Thyroid gland (tissue), 4 donors: Measurements from ENCODE around the gene UPF1.
A peak's percentile ranks its signal among the peaks of the same experiment; 100 is the strongest.

Experiments
- CTCF ChIP-seq, 6 experiments: fragments of 200-600 bp in 3 of 6; fragments of 450-650 bp in 3 of 6; sonication (generic) in 3 of 6; IDR thresholded peaks; one replicate each; pipeline ENCODE4 v1.5.1; 2016 to 2019; ENCODE audit warnings: antibody characterized with exemption in 6 of 6, mild to moderate bottlenecking in 2 of 6, inconsistent platforms in 1 of 6, moderate library complexity in 1 of 6
- POLR2A ChIP-seq, 2 donors: fragments of 450-650 bp; IDR thresholded peaks; one replicate each; pipeline ENCODE4 v1.6.1; 2017; ENCODE audit warnings: antibody characterized with exemption in 2 of 2, mild to moderate bottlenecking in 2 of 2, moderate library complexity in 1 of 2

- peak in 1 of 6 experiments; percentile 15 for TF ChIP-seq CTCF (IDR thresholded peaks at IDR 0.05)
- TF ChIP-seq POLR2A (IDR thresholded peaks at IDR 0.05), result no peak
Measured at GRCh38 chr19:18847549-18848463, 16.0 kb downstream of the UPF1 start.
